GM12872 (cell line): ENCODE data around the gene MED28.

Source experiments
- TF ChIP-seq, protein P1 (sequence below): IDR thresholded peaks from 3 replicates; pipeline ENCODE4 v1.5.1; 2011; ENCODE audit warnings: low read depth, mild to moderate bottlenecking, low read length, moderate library complexity; ENCODE audit not compliant: insufficient read depth

The MED28 gene

DNA sequence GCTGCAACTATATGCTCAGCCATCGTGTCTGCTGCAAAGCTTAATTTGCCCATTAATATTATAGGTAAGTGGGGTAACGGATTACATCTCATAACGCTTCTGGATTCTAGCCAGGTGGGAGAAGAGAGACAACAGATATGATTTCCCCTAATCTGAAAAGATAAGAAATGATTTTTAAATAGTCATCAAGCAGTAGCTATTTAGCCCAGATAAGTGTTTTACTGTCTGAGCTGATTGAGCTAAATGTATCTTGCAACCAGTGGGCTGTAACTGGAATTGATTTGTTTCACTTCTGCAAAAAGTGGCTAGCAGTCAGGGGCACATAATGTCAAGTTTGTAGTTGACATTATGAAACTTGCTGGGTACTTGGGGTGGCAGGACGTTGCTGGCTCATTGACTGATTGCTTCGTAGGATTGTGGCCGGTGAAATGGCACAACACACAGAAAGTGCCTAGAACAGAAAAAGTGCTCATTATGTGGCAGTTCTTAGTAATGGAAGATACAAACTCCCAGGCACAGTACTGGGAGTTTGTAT, 18.9 kb upstream of the MED28 start:
- TF ChIP-seq, protein P1, sequence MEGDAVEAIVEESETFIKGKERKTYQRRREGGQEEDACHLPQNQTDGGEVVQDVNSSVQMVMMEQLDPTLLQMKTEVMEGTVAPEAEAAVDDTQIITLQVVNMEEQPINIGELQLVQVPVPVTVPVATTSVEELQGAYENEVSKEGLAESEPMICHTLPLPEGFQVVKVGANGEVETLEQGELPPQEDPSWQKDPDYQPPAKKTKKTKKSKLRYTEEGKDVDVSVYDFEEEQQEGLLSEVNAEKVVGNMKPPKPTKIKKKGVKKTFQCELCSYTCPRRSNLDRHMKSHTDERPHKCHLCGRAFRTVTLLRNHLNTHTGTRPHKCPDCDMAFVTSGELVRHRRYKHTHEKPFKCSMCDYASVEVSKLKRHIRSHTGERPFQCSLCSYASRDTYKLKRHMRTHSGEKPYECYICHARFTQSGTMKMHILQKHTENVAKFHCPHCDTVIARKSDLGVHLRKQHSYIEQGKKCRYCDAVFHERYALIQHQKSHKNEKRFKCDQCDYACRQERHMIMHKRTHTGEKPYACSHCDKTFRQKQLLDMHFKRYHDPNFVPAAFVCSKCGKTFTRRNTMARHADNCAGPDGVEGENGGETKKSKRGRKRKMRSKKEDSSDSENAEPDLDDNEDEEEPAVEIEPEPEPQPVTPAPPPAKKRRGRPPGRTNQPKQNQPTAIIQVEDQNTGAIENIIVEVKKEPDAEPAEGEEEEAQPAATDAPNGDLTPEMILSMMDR, result no peak

- TF ChIP-seq, protein P1, result no peak
These were observed 16.9 kb upstream of the MED28 start for GRCh38 chr4:17597517-17597916.

DNA sequence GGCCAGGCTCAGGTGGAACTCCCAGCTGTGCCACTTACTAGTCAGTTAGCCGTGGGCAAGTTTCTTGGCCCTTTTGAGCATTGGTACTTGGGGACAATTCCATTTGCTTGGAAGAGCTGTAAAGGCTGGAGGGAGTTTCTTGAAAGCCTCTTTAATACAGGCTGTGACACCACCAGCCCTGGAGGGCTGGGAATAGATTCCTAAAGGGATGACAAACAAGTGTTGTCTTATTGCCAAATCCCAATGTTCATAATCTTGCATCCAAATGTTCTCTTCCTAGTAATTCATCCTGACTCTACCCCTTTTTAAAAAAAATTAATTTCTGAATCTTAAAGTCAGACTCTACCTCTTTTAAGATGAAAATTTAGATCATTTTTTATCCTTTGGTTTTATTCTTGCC, 14.6 kb upstream of the MED28 start:
- TF ChIP-seq, protein P1, result no peak

- TF ChIP-seq, protein P1, result no peak
These were observed 9.2 kb upstream of the MED28 start for GRCh38 chr4:17605236-17605635.

DNA sequence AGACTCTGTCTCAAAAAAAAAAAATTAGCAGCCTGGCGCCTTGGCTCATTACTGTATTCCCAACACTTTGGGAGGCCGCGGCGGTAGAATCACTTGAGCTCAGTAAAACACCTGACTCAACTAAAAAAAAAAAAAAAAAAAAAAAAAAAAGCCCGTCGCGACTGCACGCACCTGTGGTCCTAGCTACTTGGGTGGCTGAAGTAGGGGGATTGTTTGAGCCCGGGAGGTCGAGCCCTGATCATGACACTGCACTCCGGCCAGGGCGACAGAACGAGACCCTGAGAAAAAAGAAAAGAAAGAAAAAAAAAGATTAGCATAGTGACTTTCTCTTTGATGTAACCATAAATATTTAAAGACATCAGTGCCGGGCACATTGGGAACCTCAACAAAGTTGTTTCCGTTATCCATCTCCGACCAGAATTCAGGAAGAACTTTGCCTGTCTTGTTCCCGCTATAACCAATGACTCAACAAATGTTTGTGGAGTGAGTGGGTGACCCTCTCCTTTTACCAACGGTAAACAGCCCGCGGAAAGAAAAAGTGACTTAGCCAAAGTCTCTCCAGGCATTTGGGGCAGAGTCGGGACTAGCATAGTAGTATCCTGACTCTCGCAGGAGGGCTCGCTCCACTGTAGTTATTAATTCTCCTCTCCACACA, 553 bp upstream of the MED28 start:
- TF ChIP-seq, protein P1, result no peak

- TF ChIP-seq, protein P1, result no peak
These were observed 1.8 kb downstream of the MED28 start for GRCh38 chr4:17616283-17616682.

DNA sequence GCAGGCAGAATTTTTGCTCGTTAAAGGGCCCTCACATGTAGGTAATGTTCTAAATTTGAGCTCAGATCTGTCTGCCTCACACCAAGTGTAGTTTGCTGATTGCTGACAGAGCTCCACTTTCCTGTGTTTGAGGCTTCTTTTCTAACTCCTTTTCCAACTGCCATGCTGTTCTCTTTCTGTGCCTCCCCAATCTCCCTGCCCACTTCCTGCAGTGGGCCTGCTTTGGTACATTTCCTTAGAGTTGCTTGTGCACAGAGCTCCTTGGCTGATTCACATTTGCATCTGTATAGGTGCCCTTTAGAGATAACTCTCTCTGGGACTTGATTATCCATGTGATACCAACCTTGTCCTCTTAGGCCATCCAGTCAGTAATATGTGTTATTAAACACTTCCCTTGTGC, 4.5 kb downstream of the MED28 start:
- TF ChIP-seq, protein P1, result no peak
